SK-N-SH (cell line): ENCODE measurements around the gene PHAX. TPM values are rescaled to one million over a fixed set of nuclear protein-coding genes. Genes with fewer than 3 reads are reported as not detected.

ENCODE experiments used
- CTCF ChIA-PET: fragments of 300-600, 350-600 bp; formaldehyde crosslinking; extraction: SDS; loops from one replicate; lab custom pipeline; 2021; lab: Yijun Ruan, JAX
- POLR2A ChIA-PET: fragments of 350-600 bp; sonication (Branson Sonifier 250); formaldehyde crosslinking; extraction: SDS; loops from one replicate; lab custom pipeline; 2020; ENCODE audit warnings: antibody characterized with exemption, inconsistent platforms; lab: Yijun Ruan, JAX
- DNase-seq: peaks from one replicate; pipeline ENCODE4 v3.0.0; 2012
- H2AFZ ChIP-seq: fragments of 200-600 bp; sonication (generic); 2 replicates; pipeline ENCODE4 v1.8.1; 2016; ENCODE audit warnings: antibody characterized with exemption, mild to moderate bottlenecking, low read depth
- H3F3A ChIP-seq: fragments of 200-600 bp; sonication (generic); replicated peaks from 2 replicates; pipeline ENCODE3; 2016; ENCODE audit warnings: antibody characterized with exemption, mild to moderate bottlenecking; ENCODE audit not compliant: insufficient read depth
- H3K27ac ChIP-seq, 2 experiments: fragments of 200-500 bp in 1 of 2; fragments of 200-600 bp in 1 of 2; sonication (Bioruptor generic) in 1 of 2; sonication (generic), shearing (Covaris generic) in 1 of 2; 2 replicates each; pipeline versions ENCODE4 v1.5.1 to v1.6.1; 2014 to 2016; ENCODE audit warnings: low read depth in 2 of 2, inconsistent platforms in 1 of 2, low read length in 1 of 2, mild to moderate bottlenecking in 1 of 2, mixed read lengths in 1 of 2
- H3K27me3 ChIP-seq: fragments of 200-600 bp; sonication (generic), shearing (Covaris generic); 2 replicates; pipeline ENCODE4 v1.6.1; 2016; ENCODE audit warnings: mixed run types; ENCODE audit not compliant: insufficient read depth
- H3K36me3 ChIP-seq, 2 experiments: fragments of 200-500 bp in 1 of 2; fragments of 200-600 bp in 1 of 2; sonication (Bioruptor generic) in 1 of 2; sonication (generic) in 1 of 2; replicated peaks in 1 of 2; 2 replicates each; pipeline versions ENCODE3 to v1.5.1; 2014 to 2016; ENCODE audit warnings: low read length in 1 of 2, mild to moderate bottlenecking in 1 of 2; ENCODE audit not compliant: insufficient read depth in 2 of 2, control insufficient read depth in 1 of 2
- H3K4me1 ChIP-seq, 2 experiments: fragments of 200-500 bp in 1 of 2; fragments of 200-600 bp in 1 of 2; sonication (Bioruptor generic) in 1 of 2; sonication (generic), shearing (Covaris generic) in 1 of 2; 2 replicates each; pipeline versions ENCODE4 v1.5.1 to v1.6.1; 2014 to 2016; ENCODE audit warnings: low read depth in 1 of 2, low read length in 1 of 2, mixed run types in 1 of 2; ENCODE audit not compliant: insufficient read depth in 2 of 2, control insufficient read depth in 1 of 2
- H3K4me2 ChIP-seq: fragments of 200-600 bp; sonication (generic), shearing (Covaris generic); 2 replicates; pipeline ENCODE4 v1.6.1; 2017; ENCODE audit warnings: mixed run types
- H3K4me3 ChIP-seq, 2 experiments: fragments of 200-500 bp in 1 of 2; fragments of 200-600 bp in 1 of 2; sonication (Bioruptor generic) in 1 of 2; sonication (generic), shearing (Covaris generic) in 1 of 2; 2 replicates each; pipeline versions ENCODE4 v1.5.1 to v1.8.1; 2014 to 2016; ENCODE audit warnings: low read depth in 2 of 2, inconsistent platforms in 1 of 2, low read length in 1 of 2, mild to moderate bottlenecking in 1 of 2, mixed read lengths in 1 of 2, moderate library complexity in 1 of 2
- H3K79me2 ChIP-seq: fragments of 200-600 bp; sonication (generic); 2 replicates; pipeline ENCODE4 v1.8.1; 2017; ENCODE audit warnings: mild to moderate bottlenecking; ENCODE audit not compliant: insufficient read depth
- H3K9ac ChIP-seq: fragments of 200-600 bp; sonication (generic); 2 replicates; pipeline ENCODE4 v1.6.1; 2017; ENCODE audit warnings: mixed run types
- H3K9me2 ChIP-seq: fragments of 200-600 bp; sonication (generic); 2 replicates; pipeline ENCODE4 v1.6.1; 2017; ENCODE audit warnings: mixed run types
- H3K9me3 ChIP-seq: fragments of 200-600 bp; sonication (generic); 2 replicates; pipeline ENCODE4 v1.6.1; 2017; ENCODE audit warnings: mixed run types, mild to moderate bottlenecking, moderate library complexity
- H4K20me1 ChIP-seq: fragments of 200-600 bp; sonication (generic); 2 replicates; pipeline ENCODE4 v1.6.1; 2017; ENCODE audit warnings: mild to moderate bottlenecking, mixed run types; ENCODE audit not compliant: insufficient read depth
- CHD2 ChIP-seq: fragments of 150-350 bp; IDR thresholded peaks from 2 replicates; pipeline ENCODE4 v1.6.1; 2018; ENCODE audit warnings: low read length; ENCODE audit not compliant: partially characterized antibody
- CTCF ChIP-seq: fragments of 200-600 bp; sonication (generic); IDR thresholded peaks from 2 replicates; pipeline ENCODE4 v1.6.1; 2017; ENCODE audit warnings: antibody characterized with exemption, mild to moderate bottlenecking, moderate library complexity
- ELF1 ChIP-seq: IDR thresholded peaks from 2 replicates; pipeline ENCODE4 v1.4.0; 2012
- EP300 ChIP-seq, 2 experiments: IDR thresholded peaks; 2 replicates each; pipeline versions ENCODE4 v1.4.0 to v1.6.1; 2012; ENCODE audit warnings: borderline replicate concordance in 1 of 2, low read depth in 1 of 2, low read length in 1 of 2
- EZH2phosphoT487 ChIP-seq: fragments of 200-600 bp; sonication (generic); IDR thresholded peaks from 2 replicates; pipeline ENCODE4 v1.6.1; 2017; ENCODE audit warnings: low read depth, mixed run types, mild to moderate bottlenecking, antibody characterized with exemption, moderate library complexity, borderline replicate concordance
- GABPA ChIP-seq: IDR thresholded peaks from 2 replicates; pipeline ENCODE4 v1.4.0; 2012; ENCODE audit warnings: low read depth, mild to moderate bottlenecking
- IRF3 ChIP-seq: fragments of 150-350 bp; IDR thresholded peaks from 2 replicates; pipeline ENCODE4 v1.6.1; 2016; ENCODE audit warnings: mild to moderate bottlenecking, low read depth, low read length
- JUND ChIP-seq: IDR thresholded peaks from 2 replicates; pipeline ENCODE4 v1.4.0; 2012
- MAX ChIP-seq: IDR thresholded peaks from 2 replicates; pipeline ENCODE4 v1.4.0; 2012; ENCODE audit warnings: low read depth
- NFIC ChIP-seq: IDR thresholded peaks from 2 replicates; pipeline ENCODE4 v1.4.0; 2012; ENCODE audit warnings: borderline replicate concordance
- NRF1 ChIP-seq: IDR thresholded peaks from 2 replicates; pipeline ENCODE4 v1.6.1; 2012; ENCODE audit warnings: low read depth, mild to moderate bottlenecking, low read length
- PBX3 ChIP-seq: IDR thresholded peaks from 2 replicates; pipeline ENCODE4; 2012
- POLR2AphosphoS5 ChIP-seq: IDR thresholded peaks from 2 replicates; pipeline ENCODE4 v1.6.1; 2012; ENCODE audit warnings: low read depth, low read length
- RAD21 ChIP-seq: IDR thresholded peaks from 2 replicates; pipeline ENCODE4 v1.6.1; 2012; ENCODE audit warnings: mild to moderate bottlenecking, low read length
- RCOR1 ChIP-seq: fragments of 150-350 bp; IDR thresholded peaks from 2 replicates; pipeline ENCODE4 v1.6.1; 2017; ENCODE audit warnings: antibody characterized with exemption, low read length
- REST ChIP-seq: IDR thresholded peaks from 2 replicates; pipeline ENCODE4 v1.6.1; 2012; ENCODE audit warnings: mild to moderate bottlenecking, low read depth, low read length, moderate library complexity
- RFX5 ChIP-seq: IDR thresholded peaks from 2 replicates; pipeline ENCODE4 v1.6.1; 2012; ENCODE audit warnings: mild to moderate bottlenecking, improper control_type of control experiment, low read length
- SIN3A ChIP-seq: IDR thresholded peaks from 2 replicates; pipeline ENCODE4 v1.6.1; 2012; ENCODE audit warnings: low read depth, mild to moderate bottlenecking, low read length, moderate library complexity, borderline replicate concordance
- SMC3 ChIP-seq: IDR thresholded peaks from 2 replicates; pipeline ENCODE4 v1.6.1; 2012; ENCODE audit warnings: low read depth, low read length, improper control_type of control experiment
- USF2 ChIP-seq: fragments of 150-350 bp; IDR thresholded peaks from 2 replicates; pipeline ENCODE4 v1.6.1; 2017; ENCODE audit warnings: antibody characterized with exemption, low read length, low read depth, borderline replicate concordance
- WGBS: methylation state at CpG from one replicate; pipeline ENCODE4 v1.1.6; 2017; ENCODE audit warnings: low lambda C conversion rate; 5-methylcytosine and 5-hydroxymethylcytosine counted together
- polyA plus RNA-seq, 3 experiments: library from polyadenylated mRNA; depleted of rRNA; stranded (reverse); fragments of >200 nt; gene quantifications; 2 replicates each; pipeline ENCODE4 v1.2.3, GENCODE V29; 2012

The PHAX gene
- polyA plus RNA-seq, 1 of the 3 experiments (the other 2 are of a cell fraction), result 25.1 TPM

- WGBS, result 95% methylated on average over 4 of the region's 4 CpGs
These were observed 32.8 kb downstream of the PHAX start for GRCh38 chr5:126633552-126633951.

GRCh38 chr5:126635585-126635984, 34.8 kb downstream of the PHAX start:
- no peaks in the 10 kb centered on the region for H3K9me3 ChIP-seq
- H3F3A ChIP-seq, result no peaks in the 10 kb centered on the region
- WGBS, result 90% methylated on average over 3 of the region's 3 CpGs
- ChIA-PET POLR2A (no interaction called here), CTCF (interaction anchor here (0.9 to 1.3 kb wide), 2 partner anchors 20 to 41 kb away, joined by 3 to 4 read pairs; no protein-coding TSS in a partner anchor)
- H2AFZ ChIP-seq, result no peak overlapping the region
- no peak overlapping the region for H3K9ac ChIP-seq
- no peak overlapping the region for H3K27ac ChIP-seq
- H3K27me3 ChIP-seq, result no peaks in the 10 kb centered on the region
- H3K9me2 ChIP-seq, result no peaks in the 10 kb centered on the region
- TF ChIP-seq RCOR1, result no peak
- TF ChIP-seq CHD2, result no peak
- no peak for TF ChIP-seq SMC3
- no peak for TF ChIP-seq USF2
- no peak for TF ChIP-seq NFIC
- no peak for TF ChIP-seq MAX
- TF ChIP-seq PBX3, result no peak
- no peak for TF ChIP-seq ELF1
- TF ChIP-seq CTCF, result no peak
- no peak for TF ChIP-seq RAD21
- TF ChIP-seq NRF1, result no peak
- TF ChIP-seq RFX5, result no peak
- no peak for TF ChIP-seq IRF3
- TF ChIP-seq JUND, result no peak
- TF ChIP-seq EP300 (IDR thresholded peaks at IDR 0.05; ENCODE audit: borderline replicate concordance in 1 of 2, low read depth in 1 of 2, low read length in 1 of 2), result no peak
- no peak for TF ChIP-seq EZH2phosphoT487
- TF ChIP-seq REST, result no peak
- no peak for TF ChIP-seq SIN3A
- DNase-seq, result no peak
- no peaks in the 10 kb centered on the region for H3K4me1 ChIP-seq
- no peaks in the 10 kb centered on the region for H3K36me3 ChIP-seq
- no peaks in the 10 kb centered on the region for H3K79me2 ChIP-seq
- no peak overlapping the region for H3K4me2 ChIP-seq
- H3K4me3 ChIP-seq, result no peak overlapping the region
- no peaks in the 10 kb centered on the region for H4K20me1 ChIP-seq

More at GRCh38 chr5:126633552-126633951, 32.8 kb downstream of the PHAX start:
- H3K27ac ChIP-seq, result no peak overlapping the region
- H3K27me3 ChIP-seq, result no peaks in the 10 kb centered on the region
- no peaks in the 10 kb centered on the region for H3K9me3 ChIP-seq
- H3K9me2 ChIP-seq, result no peaks in the 10 kb centered on the region
- H3K4me3 ChIP-seq, result no peak overlapping the region
- no peak overlapping the region for H3K4me2 ChIP-seq
- H3K9ac ChIP-seq, result no peak overlapping the region
- no peak for TF ChIP-seq GABPA
- no peak for TF ChIP-seq POLR2AphosphoS5
- TF ChIP-seq SMC3, result no peak
- CTCF ChIA-PET, result no interaction called here
- no peak overlapping the region for H2AFZ ChIP-seq
- no peaks in the 10 kb centered on the region for H4K20me1 ChIP-seq
- POLR2A ChIA-PET, result interaction anchor here (0.8 kb wide), 1 partner anchor 13 kb away, joined by 3 read pairs; no protein-coding TSS in a partner anchor
- H3K4me1 ChIP-seq, result no peaks in the 10 kb centered on the region
- no peaks in the 10 kb centered on the region for H3K79me2 ChIP-seq
- no peak for DNase-seq
- peaks cover 4% of the 10 kb centered on the region for H3F3A ChIP-seq
- no peaks in the 10 kb centered on the region for H3K36me3 ChIP-seq
